ENCODE measurements around the gene CAD. TPM values are rescaled to one million over a fixed set of nuclear protein-coding genes. Genes with fewer than 3 reads are reported as not detected.

CAD gene
- total and polyA plus RNA-seq, 9 of the 15 experiments (the other 6 are each of a cell fraction or from before 2014, with no cell fraction given): 7.5 to 126 (median 33.7) TPM

DNA sequence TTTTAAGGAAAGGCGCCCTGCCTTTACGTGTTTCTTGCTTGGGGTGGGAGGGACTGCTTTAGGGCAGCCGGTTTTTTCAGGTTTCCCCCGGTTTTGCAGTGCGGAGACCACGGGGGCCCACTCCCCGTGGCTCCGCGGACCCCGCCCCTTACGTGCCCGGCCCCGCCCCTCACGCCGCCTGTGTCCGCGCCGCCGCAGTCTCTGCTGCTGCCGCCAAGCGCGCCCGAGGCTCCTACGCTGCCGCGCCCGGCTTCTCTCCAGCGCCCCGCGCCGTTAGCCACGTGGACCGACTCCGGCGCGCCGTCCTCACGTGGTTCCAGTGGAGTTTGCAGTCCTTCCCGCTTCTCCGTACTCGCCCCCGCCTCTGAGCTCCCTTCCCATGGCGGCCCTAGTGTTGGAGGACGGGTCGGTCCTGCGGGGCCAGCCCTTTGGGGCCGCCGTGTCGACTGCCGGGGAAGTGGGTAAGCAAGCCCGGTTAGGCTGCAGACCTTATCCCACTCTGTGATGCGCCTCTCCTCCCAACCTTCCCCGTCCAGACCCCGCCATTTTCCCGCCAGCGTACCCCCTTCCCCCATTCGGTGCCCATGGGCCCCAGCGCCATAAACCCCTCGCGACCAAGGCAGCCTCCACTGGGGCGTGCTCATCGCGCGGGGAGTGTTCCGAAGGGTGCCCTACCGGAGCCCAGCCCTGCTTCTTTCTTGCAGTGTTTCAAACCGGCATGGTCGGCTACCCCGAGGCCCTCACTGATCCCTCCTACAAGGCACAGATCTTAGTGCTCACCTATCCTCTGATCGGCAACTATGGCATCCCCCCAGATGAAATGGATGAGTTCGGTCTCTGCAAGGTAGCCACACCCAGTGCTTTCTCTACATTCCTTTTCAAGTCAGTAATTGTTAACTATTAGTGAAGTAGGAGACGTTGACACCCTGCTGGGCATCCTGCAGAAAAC lies at the start of gene CAD (continued):
- no peak for TF ChIP-seq ZNF121 (CRISPR knock-in tag; conservative IDR thresholded peaks at IDR 0.05)
- no peak for TF ChIP-seq THRA (IDR thresholded peaks at IDR 0.05)
- no peak for TF ChIP-seq ZNF280B (CRISPR knock-in tag; IDR thresholded peaks at IDR 0.05)
- TF ChIP-seq ZNF444 (CRISPR knock-in tag; IDR thresholded peaks at IDR 0.05): no peak
- no peak for TF ChIP-seq MAFG (tag; conservative IDR thresholded peaks at IDR 0.05)
- TF ChIP-seq FOXJ3 (CRISPR knock-in tag; IDR thresholded peaks at IDR 0.05): no peak
- no peak for TF ChIP-seq ZNF134 (CRISPR knock-in tag; conservative IDR thresholded peaks at IDR 0.05)
- no peak for TF ChIP-seq ATF3 (IDR thresholded peaks at IDR 0.05)
- TF ChIP-seq ATF3 (CRISPR knock-in tag; conservative IDR thresholded peaks at IDR 0.05): no peak
- peak; percentile 89 for TF ChIP-seq CCNT2 (IDR thresholded peaks at IDR 0.05; ENCODE audit: borderline replicate concordance, extremely low read depth, insufficient read length, low read depth, low read length)
- TF ChIP-seq DPF2 (IDR thresholded peaks at IDR 0.05): no peak
- TF ChIP-seq RBM39 (optimal IDR thresholded peaks at IDR 0.05; ENCODE audit: low read depth, low read length): no peak
- no peak for TF ChIP-seq ETS2 (tag; IDR thresholded peaks at IDR 0.05; ENCODE audit: borderline replicate concordance, poor library complexity, severe bottlenecking)
- peak; percentile 79; the same call in 1 of the 2 replicates for TF ChIP-seq LARP7 (IDR thresholded peaks at IDR 0.05)
- no peak for TF ChIP-seq XRCC3 (IDR thresholded peaks at IDR 0.05)
- TF ChIP-seq STAT6 (CRISPR knock-in tag; IDR thresholded peaks at IDR 0.05): no peak
- no peak for TF ChIP-seq ZNF217 (CRISPR knock-in tag; IDR thresholded peaks at IDR 0.05)
- TF ChIP-seq ZNF655 (CRISPR knock-in tag; IDR thresholded peaks at IDR 0.05): no peak
- peak; percentile 81 for TF ChIP-seq TOE1 (IDR thresholded peaks at IDR 0.05; ENCODE audit: borderline replicate concordance)
- peak; percentile 93; the same call in 1 of the 2 replicates for TF ChIP-seq TOE1 (CRISPR knock-in tag; IDR thresholded peaks at IDR 0.05; ENCODE audit: borderline replicate concordance, low read depth)
